GM12801 (cell line): Measurements from ENCODE around the gene MYH15.

ENCODE experiments used
- CTCF ChIP-seq: IDR thresholded peaks from one replicate; pipeline ENCODE4 v1.5.1; 2011; ENCODE audit warnings: control low read depth; ENCODE audit not compliant: insufficient read length; ENCODE audit errors: extremely low read depth

MYH15 gene

GRCh38 chr3:108388136-108389132 is 122.0 kb downstream of the MYH15 start:
- TF ChIP-seq CTCF: no peak

DNA sequence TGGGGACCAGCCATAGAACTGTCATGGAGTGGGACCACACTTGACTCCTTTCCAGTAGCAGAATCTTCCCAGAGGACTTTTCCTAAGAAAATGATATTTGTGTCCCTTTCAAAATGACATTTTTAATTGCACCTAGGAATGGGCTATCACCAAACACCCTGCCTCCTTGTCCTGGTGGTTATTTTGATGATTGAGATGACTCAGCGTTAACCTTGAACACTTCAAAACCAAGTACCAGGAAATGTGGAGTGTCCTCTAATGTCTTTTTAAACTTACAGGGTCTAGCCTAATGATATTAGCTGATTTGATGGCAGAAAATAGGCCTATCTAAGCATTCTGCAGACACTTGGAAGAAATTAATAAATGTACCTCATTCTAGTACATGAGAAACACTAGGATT is 123.3 kb downstream of the MYH15 start:
- no peak for TF ChIP-seq CTCF

- no peak for TF ChIP-seq CTCF
Measured at GRCh38 chr3:108383306-108383705, 127.1 kb downstream of the MYH15 start.

GRCh38 chr3:108381529-108382140 is 128.8 kb downstream of the MYH15 start:
- no peak for TF ChIP-seq CTCF

DNA sequence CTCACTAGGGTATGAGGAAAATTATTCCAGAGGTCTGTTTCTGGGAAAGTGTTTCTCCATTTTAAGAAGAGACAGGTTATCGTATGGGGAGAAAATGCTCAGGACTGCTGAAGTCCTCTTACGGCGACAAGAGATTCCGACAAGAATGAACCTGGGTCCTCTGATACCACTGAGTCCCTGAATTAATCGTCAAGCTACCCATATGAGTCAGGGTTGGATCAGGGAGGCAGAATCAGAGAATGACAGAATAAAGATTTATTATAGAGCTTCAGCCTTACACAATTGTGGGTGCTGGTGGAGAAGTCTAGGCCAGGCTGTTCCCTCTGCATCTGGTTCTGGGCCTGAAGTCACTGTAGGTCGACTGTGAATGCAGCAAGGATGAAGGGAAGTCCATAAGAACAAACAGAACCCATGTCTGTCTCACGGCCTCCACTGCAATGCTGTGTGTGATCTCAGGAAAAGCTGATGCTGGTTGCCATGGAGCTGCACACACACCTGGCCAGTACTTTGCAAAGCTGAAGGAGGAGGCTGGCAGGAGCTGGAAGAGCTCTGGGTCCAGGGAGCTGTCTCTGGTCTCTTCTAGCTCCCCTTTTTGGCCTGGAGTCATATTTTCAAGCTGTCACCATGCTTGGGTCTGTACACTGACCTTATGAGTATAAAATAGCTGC is 130.1 kb downstream of the MYH15 start:
- TF ChIP-seq CTCF: no peak

GRCh38 chr3:108378153-108378951 is 132.0 kb downstream of the MYH15 start:
- TF ChIP-seq CTCF: no peak
